HCT116 (cell line): Measurements from ENCODE around the gene U2AF1L4. TPM values are rescaled to one million over a fixed set of nuclear protein-coding genes. Genes with fewer than 3 reads are reported as not detected.

ENCODE experiments used
- ATAC-seq: fragments of 200-7000 bp; cut with Tn5 transposase; 2 replicates; pipeline ENCODE4 v1.9.1; 2020; ENCODE audit warnings: mild to moderate bottlenecking, moderate library complexity
- BruUV-seq: library from RNA; stranded (reverse); fragments of 400-500 nt; replicated peaks from 2 replicates; lab custom pipeline; 2021; lab: Mats Ljungman, UMichigan
- CTCF ChIA-PET: fragments of 300-600 bp; sonication (Branson Sonifier 250); formaldehyde crosslinking; loops from one replicate; lab custom pipeline; 2021; ENCODE audit warnings: antibody characterized with exemption; lab: Charles Lee
- POLR2A ChIA-PET: fragments of 300-600, 350-600 bp; sonication (Branson Sonifier 250); formaldehyde crosslinking; loops from one replicate; lab custom pipeline; 2021; ENCODE audit warnings: antibody characterized with exemption; lab: Charles Lee
- RAD21 ChIA-PET, 2 experiments: fragments of 300-600 bp; sonication (Branson Sonifier 250); formaldehyde crosslinking; loops; one replicate each; lab custom pipeline; 2023; ENCODE audit warnings: low total read pairs in 2 of 2; ENCODE audit not compliant: uncharacterized antibody in 2 of 2, unreplicated experiment in 2 of 2, low non-redundant PET in 1 of 2; lab: Charles Lee
- DNase-seq: peaks from one replicate; pipeline ENCODE4 v3.0.0-alpha.2; 2010; ENCODE audit warnings: low read depth, low spot score
- H2AFZ ChIP-seq: fragments of 200-600 bp; shearing (Covaris generic), sonication (generic); 2 replicates; pipeline ENCODE4 v1.6.1; 2017; ENCODE audit warnings: low read depth, mixed run types, mixed read lengths, antibody characterized with exemption, low read length; ENCODE audit not compliant: poor library complexity, severe bottlenecking
- H3K27ac ChIP-seq: 2 replicates; pipeline ENCODE4 v1.5.1; 2012; ENCODE audit warnings: low read depth, low read length
- H3K27me3 ChIP-seq: fragments of 200-600 bp; sonication (generic); 2 replicates; pipeline ENCODE4 v1.6.1; 2016; ENCODE audit warnings: mixed run types, low read length, mixed read lengths; ENCODE audit not compliant: insufficient read depth
- H3K36me3 ChIP-seq, 2 experiments: fragments of 200-500 bp in 1 of 2; fragments of 200-600 bp in 1 of 2; sonication (Bioruptor generic) in 1 of 2; sonication (generic) in 1 of 2; 2 replicates each; pipeline versions ENCODE4 v1.5.1 to v1.6.1; 2014 to 2016; ENCODE audit warnings: low read length in 2 of 2, inconsistent platforms in 1 of 2, mixed read lengths in 1 of 2, mixed run types in 1 of 2; ENCODE audit not compliant: insufficient read depth in 2 of 2, control insufficient read depth in 1 of 2
- H3K4me1 ChIP-seq, 2 experiments: fragments of 200-600 bp in 1 of 2; sonication (generic) in 1 of 2; 2 replicates each; pipeline versions ENCODE4 v1.5.1 to v1.6.1; 2012 to 2017; ENCODE audit warnings: low read length in 2 of 2, inconsistent platforms in 1 of 2, mild to moderate bottlenecking in 1 of 2, mixed read lengths in 1 of 2, mixed run types in 1 of 2, moderate library complexity in 1 of 2; ENCODE audit not compliant: insufficient read depth in 2 of 2, control insufficient read depth in 1 of 2
- H3K4me2 ChIP-seq: fragments of 200-600 bp; sonication (generic); 2 replicates; pipeline ENCODE4 v1.6.1; 2017; ENCODE audit warnings: mixed run types, low read length, mixed read lengths
- H3K4me3 ChIP-seq, 2 experiments: fragments of 200-600 bp in 1 of 2; sonication (generic) in 1 of 2; replicated peaks in 1 of 2; 2 replicates each; pipeline ENCODE4 v1.5.1; 2011 to 2016; ENCODE audit warnings: low read length in 2 of 2, control low read depth in 1 of 2, low read depth in 1 of 2, mild to moderate bottlenecking in 1 of 2, mixed read lengths in 1 of 2, mixed run types in 1 of 2
- H3K79me2 ChIP-seq: fragments of 200-600 bp; sonication (generic); 2 replicates; pipeline ENCODE4 v1.6.1; 2017; ENCODE audit warnings: mild to moderate bottlenecking, mixed run types, low read length, moderate library complexity, mixed read lengths; ENCODE audit not compliant: insufficient read depth
- H3K9ac ChIP-seq: fragments of 200-600 bp; sonication (generic); 2 replicates; pipeline ENCODE4 v1.6.1; 2016; ENCODE audit warnings: low read length, mixed read lengths
- H3K9me2 ChIP-seq: fragments of 200-600 bp; sonication (generic), shearing (Covaris generic); 2 replicates; pipeline ENCODE4 v1.6.1; 2017; ENCODE audit warnings: mixed run types, mild to moderate bottlenecking, moderate library complexity; ENCODE audit not compliant: insufficient read depth
- H3K9me3 ChIP-seq, 2 experiments: fragments of 200-500 bp in 1 of 2; fragments of 200-600 bp in 1 of 2; sonication (Bioruptor generic) in 1 of 2; sonication (generic) in 1 of 2; 2 replicates each; pipeline ENCODE4 v1.6.1; 2014 to 2017; ENCODE audit warnings: low read length in 2 of 2, mixed read lengths in 2 of 2, inconsistent platforms in 1 of 2, low read depth in 1 of 2, mild to moderate bottlenecking in 1 of 2, mixed run types in 1 of 2, moderate library complexity in 1 of 2; ENCODE audit not compliant: control insufficient read depth in 1 of 2, insufficient read depth in 1 of 2
- H4K20me1 ChIP-seq: fragments of 200-600 bp; sonication (generic), shearing (Covaris generic); 2 replicates; pipeline ENCODE4 v1.6.1; 2017; ENCODE audit warnings: mixed run types, mild to moderate bottlenecking, moderate library complexity; ENCODE audit not compliant: insufficient read depth
- FOSL1 ChIP-seq: IDR thresholded peaks from 2 replicates; pipeline ENCODE4 v1.6.1; 2012; ENCODE audit warnings: low read depth
- POLR2AphosphoS5 ChIP-seq: IDR thresholded peaks from 2 replicates; pipeline ENCODE4 v1.6.1; 2011; ENCODE audit warnings: mild to moderate bottlenecking, low read depth, low read length, moderate library complexity
- SIN3A ChIP-seq: IDR thresholded peaks from 2 replicates; pipeline ENCODE4 v1.6.1; 2012; ENCODE audit warnings: low read depth
- SP1 ChIP-seq: IDR thresholded peaks from 2 replicates; pipeline ENCODE4 v1.6.1; 2012; ENCODE audit warnings: low read depth
- ZFX ChIP-seq: fragments of 450-650 bp; IDR thresholded peaks from 2 replicates; pipeline ENCODE4 v1.6.1; 2017
- intact Hi-C: fragments of 100-400 bp; cut with micrococcal nuclease; formaldehyde crosslinking; loops from 2 replicates; pipeline ENCODE4 v1.10.0; 2022
- total RNA-seq: library from RNA; stranded (reverse); gene quantifications from one replicate; pipeline ENCODE4 v1.2.1, GENCODE V29; 2021; ENCODE audit not compliant: unreplicated experiment
- TF ChIP-seq, protein P1 (sequence below), 3 experiments: fragments of 200-600 bp in 1 of 3; sonication (generic) in 1 of 3; IDR thresholded peaks in 2 of 3; conservative IDR thresholded peaks in 1 of 3; 2 replicates each; pipeline ENCODE4 v1.5.1; 2012 to 2017; ENCODE audit warnings: low read depth in 2 of 3, low read length in 2 of 3, antibody characterized with exemption in 1 of 3, borderline replicate concordance in 1 of 3, control low read depth in 1 of 3, mild to moderate bottlenecking in 1 of 3, mixed read lengths in 1 of 3, mixed run types in 1 of 3, moderate library complexity in 1 of 3; ENCODE audit not compliant: insufficient read depth in 1 of 3
- TF ChIP-seq, protein P2 (sequence below): IDR thresholded peaks from 2 replicates; pipeline ENCODE4 v1.6.1; 2012

U2AF1L4 gene
- total RNA-seq, 1 experiment from 2014 or later = 15.6 TPM

DNA sequence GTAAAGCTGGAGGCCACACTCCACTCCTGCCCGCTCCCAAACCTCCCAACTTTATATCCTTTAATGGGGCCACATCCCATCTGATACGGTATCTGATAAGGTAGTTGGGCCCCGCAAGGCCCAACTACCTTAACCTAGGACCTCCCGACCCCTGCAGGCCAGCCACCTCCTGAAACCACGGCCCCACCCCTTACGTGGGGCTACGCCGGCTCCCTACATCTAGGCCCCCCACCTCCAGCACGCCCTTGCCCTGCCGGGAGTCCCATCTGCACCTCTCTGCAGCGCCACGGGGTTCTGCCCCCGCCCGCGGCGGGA is 5.2 kb downstream of the U2AF1L4 start:
- H3K9ac ChIP-seq = peak overlapping the region; percentile 72
- H3K4me1 ChIP-seq = peaks cover 20 to 26% of the 10 kb centered on the region in 2 experiments; a peak in 3 of 4 replicates
- H2AFZ ChIP-seq = peak overlapping the region; percentile 54
- peak overlapping the region; percentile 100 for H3K4me2 ChIP-seq
- H3K79me2 ChIP-seq = no peaks in the 10 kb centered on the region
- no peaks in the 10 kb centered on the region for H3K9me3 ChIP-seq
- intact Hi-C loops = no loop called here
- H3K36me3 ChIP-seq = peaks cover 18 to 23% of the 10 kb centered on the region in 2 experiments; a peak in 3 of 4 replicates
- peak overlapping the region; percentile 61 to 74 for H3K4me3 ChIP-seq
- ATAC-seq = peak; percentile 29
- H3K27ac ChIP-seq = peak overlapping the region; percentile 73
- BruUV-seq = no TSS peak
- ChIA-PET RAD21 (no interaction called here), CTCF (interaction anchor here (1.1 kb wide), 2 partner anchors 17 to 80 kb away, joined by 3 read pairs; no protein-coding TSS in a partner anchor), POLR2A (interaction anchor here (0.7 to 2.2 kb wide), 5 partner anchors 8 to 230 kb away, joined by 4 to 8 read pairs (median 5); partner anchors contain the start of gene LIN37)
- H3K9me2 ChIP-seq = no peaks in the 10 kb centered on the region
- no peaks in the 10 kb centered on the region for H4K20me1 ChIP-seq
- no peak for DNase-seq
- H3K27me3 ChIP-seq = no peaks in the 10 kb centered on the region
- peak; percentile 8; the same call in 1 of the 2 replicates for TF ChIP-seq ZFX
- TF ChIP-seq, protein P1, sequence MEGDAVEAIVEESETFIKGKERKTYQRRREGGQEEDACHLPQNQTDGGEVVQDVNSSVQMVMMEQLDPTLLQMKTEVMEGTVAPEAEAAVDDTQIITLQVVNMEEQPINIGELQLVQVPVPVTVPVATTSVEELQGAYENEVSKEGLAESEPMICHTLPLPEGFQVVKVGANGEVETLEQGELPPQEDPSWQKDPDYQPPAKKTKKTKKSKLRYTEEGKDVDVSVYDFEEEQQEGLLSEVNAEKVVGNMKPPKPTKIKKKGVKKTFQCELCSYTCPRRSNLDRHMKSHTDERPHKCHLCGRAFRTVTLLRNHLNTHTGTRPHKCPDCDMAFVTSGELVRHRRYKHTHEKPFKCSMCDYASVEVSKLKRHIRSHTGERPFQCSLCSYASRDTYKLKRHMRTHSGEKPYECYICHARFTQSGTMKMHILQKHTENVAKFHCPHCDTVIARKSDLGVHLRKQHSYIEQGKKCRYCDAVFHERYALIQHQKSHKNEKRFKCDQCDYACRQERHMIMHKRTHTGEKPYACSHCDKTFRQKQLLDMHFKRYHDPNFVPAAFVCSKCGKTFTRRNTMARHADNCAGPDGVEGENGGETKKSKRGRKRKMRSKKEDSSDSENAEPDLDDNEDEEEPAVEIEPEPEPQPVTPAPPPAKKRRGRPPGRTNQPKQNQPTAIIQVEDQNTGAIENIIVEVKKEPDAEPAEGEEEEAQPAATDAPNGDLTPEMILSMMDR (IDR thresholded peaks at IDR 0.05 in 2 of 3, conservative IDR thresholded peaks at IDR 0.05 in 1 of 3; ENCODE audit: borderline replicate concordance in 1 of 3, insufficient read depth in 1 of 3, low read depth in 2 of 3, low read length in 2 of 3) = no peak

DNA sequence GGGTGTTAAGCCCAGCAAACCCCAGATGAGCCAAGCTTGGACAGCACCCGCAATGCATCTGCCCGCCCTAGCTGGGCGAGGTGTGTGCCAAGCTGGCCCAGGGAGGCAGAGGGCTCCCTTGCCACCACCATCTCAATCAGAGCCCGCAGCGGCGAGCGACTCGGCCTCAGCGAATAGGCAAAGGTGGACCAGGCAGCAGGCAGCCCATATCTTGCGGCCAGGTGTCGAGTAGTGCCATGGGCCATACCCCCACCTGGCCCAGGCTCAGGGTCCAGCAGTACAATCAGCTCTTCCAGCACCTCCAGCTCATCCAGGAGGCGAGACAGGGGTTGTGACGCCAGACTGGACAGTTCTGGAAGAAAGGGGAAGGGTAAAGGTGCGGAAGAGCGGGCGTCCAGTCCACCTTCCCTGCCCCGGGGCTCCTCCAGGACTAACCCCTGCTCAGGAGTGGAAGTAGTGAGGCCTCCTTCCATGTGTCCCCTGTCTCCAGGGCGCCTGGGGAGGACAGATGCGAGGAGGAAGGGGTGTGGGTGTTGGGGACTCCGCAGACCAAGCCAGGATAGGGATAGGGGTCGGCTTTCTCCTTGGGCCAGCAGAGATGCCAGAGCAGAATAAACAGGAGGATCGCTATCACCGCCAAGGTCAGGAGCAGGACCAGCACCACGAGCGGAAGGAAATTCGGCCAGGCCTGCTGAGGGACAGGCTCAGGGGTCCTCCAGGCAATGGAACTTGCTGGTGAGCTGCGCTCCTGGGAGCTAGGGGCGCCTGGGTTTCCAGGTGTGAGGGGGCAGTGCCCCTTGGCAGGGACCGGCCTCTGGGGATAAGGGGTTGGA is 5.7 kb downstream of the U2AF1L4 start:
- intact Hi-C loops = no loop called here
- ChIA-PET POLR2A (interaction anchor here (1.4 to 2.2 kb wide), 3 partner anchors 9 to 229 kb away, joined by 4 to 8 read pairs (median 7); partner anchors contain the start of gene LIN37), RAD21 (no interaction called here), CTCF (interaction anchor here (1.1 kb wide), 1 partner anchor 80 kb away, joined by 3 read pairs; no protein-coding TSS in a partner anchor)
- Histone ChIP-seq H3K79me2 (no peaks in the 10 kb centered on the region), H3K27me3 (no peaks in the 10 kb centered on the region), H3K36me3 (peaks cover 19 to 26% of the 10 kb centered on the region in 2 experiments; a peak in 3 of 4 replicates), H3K4me2 (peak overlapping the region; percentile 100), H3K9ac (peak overlapping the region; percentile 72), H3K4me3 (peak overlapping the region; percentile 61 to 74), H3K9me2 (no peaks in the 10 kb centered on the region), H3K27ac (peak overlapping the region; percentile 73), H3K9me3 (no peaks in the 10 kb centered on the region), H4K20me1 (no peaks in the 10 kb centered on the region), H2AFZ (no peak overlapping the region), H3K4me1 (peaks cover 20 to 23% of the 10 kb centered on the region in 2 experiments; a peak in 3 of 4 replicates)
- ATAC-seq = no peak
- DNase-seq = no peak
- BruUV-seq = no TSS peak
- TF ChIP-seq, protein P1 (IDR thresholded peaks at IDR 0.05 in 2 of 3, conservative IDR thresholded peaks at IDR 0.05 in 1 of 3; ENCODE audit: borderline replicate concordance in 1 of 3, insufficient read depth in 1 of 3, low read depth in 2 of 3, low read length in 2 of 3) = no peak
- TF ChIP-seq POLR2AphosphoS5 = no peak; the same call in 1 of the 2 replicates
- no peak for TF ChIP-seq SIN3A
- TF ChIP-seq FOSL1 = no peak
- TF ChIP-seq SP1 = no peak
- TF ChIP-seq, protein P2, sequence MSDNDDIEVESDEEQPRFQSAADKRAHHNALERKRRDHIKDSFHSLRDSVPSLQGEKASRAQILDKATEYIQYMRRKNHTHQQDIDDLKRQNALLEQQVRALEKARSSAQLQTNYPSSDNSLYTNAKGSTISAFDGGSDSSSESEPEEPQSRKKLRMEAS = no peak
